ENCODE measurements around the gene DARS2.
A peak's percentile ranks its signal among the peaks of the same experiment; 100 is the strongest.
"Not testable (repeated sequence)": the region's sequence is repeated elsewhere in the genome, so short reads cannot be mapped to it uniquely, and the experiment has no call there.

The DARS2 gene

GRCh38 chr1:173868266-173869020 is 44.0 kb downstream of the DARS2 start, which contains the start of gene ZBTB37:
Gene ZBTB37, plus strand, starts transcription at chr1:173868380. Its CDS starts 1,846 bp downstream, at chr1:173870226.
- peak within 1 kb of the TSS; percentile 93 for H3K27ac ChIP-seq
- TF ChIP-seq, protein P1, sequence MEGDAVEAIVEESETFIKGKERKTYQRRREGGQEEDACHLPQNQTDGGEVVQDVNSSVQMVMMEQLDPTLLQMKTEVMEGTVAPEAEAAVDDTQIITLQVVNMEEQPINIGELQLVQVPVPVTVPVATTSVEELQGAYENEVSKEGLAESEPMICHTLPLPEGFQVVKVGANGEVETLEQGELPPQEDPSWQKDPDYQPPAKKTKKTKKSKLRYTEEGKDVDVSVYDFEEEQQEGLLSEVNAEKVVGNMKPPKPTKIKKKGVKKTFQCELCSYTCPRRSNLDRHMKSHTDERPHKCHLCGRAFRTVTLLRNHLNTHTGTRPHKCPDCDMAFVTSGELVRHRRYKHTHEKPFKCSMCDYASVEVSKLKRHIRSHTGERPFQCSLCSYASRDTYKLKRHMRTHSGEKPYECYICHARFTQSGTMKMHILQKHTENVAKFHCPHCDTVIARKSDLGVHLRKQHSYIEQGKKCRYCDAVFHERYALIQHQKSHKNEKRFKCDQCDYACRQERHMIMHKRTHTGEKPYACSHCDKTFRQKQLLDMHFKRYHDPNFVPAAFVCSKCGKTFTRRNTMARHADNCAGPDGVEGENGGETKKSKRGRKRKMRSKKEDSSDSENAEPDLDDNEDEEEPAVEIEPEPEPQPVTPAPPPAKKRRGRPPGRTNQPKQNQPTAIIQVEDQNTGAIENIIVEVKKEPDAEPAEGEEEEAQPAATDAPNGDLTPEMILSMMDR (conservative IDR thresholded peaks at IDR 0.05) = no peak

DNA sequence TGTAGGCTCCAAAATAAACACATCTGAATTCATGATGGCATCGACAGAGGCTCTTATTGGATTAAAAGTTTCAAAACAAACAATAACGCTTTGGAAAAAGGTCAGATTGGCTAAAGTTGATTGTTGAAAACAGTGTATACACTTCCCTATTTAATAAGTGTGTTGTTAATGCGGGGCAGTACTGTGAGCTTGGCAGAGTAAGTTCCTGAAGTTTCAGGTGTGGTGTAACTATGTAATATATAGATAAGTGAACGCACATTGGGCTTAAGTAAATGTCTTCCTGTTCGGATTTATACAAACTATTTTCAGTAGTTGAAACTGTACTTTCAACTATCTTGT is 44.5 kb downstream of the DARS2 start:
- TF ChIP-seq, protein P1 (conservative IDR thresholded peaks at IDR 0.05) = no peak
- H3K27ac ChIP-seq = peak overlapping the region; percentile 93

- TF ChIP-seq, protein P1 (conservative IDR thresholded peaks at IDR 0.05) = no peak
- peak overlapping the region; percentile 93; the same call in 1 of the 2 replicates for H3K27ac ChIP-seq
These were observed 46.0 kb downstream of the DARS2 start for GRCh38 chr1:173870252-173871075.

DNA sequence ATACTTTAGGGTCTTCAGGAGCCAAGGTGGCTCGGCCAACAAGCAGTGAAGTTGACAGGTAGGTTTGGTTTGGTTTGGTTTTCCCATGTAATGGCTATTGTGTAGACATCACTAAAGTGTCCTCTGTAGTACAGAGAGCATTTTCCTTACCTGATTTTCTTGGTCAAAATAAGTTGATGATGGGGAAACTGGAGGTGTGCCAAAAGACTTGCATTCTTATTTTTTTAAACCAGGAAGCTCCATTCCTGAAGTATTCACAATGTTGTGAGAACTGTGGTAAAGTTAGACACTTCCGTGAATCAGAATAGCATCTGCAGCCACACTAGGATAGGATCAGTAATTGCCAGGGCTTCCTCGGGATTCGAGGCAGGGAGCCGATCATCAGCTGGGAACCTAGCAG is 46.6 kb downstream of the DARS2 start:
- no peak overlapping the region for H3K27ac ChIP-seq

DNA sequence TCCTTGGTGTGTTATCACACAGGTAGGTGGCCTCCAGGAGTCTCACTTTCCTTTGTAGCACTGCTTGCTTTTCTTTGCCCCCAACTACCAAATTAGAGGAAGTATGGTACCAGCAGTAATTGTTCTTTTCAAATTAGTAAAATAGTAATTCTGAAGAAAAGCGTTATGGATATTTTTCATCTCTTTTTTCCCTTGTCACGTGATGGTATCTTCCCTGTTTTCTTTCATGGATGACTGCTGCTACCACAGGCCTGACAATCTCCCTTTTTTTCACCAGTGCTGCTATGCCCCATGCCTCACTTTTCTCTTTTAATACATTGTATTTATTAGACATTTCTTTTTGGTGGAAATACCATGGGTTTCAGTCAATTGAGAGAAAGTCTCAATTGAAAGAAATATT is 47.0 kb downstream of the DARS2 start:
- TF ChIP-seq, protein P1 (conservative IDR thresholded peaks at IDR 0.05) = no peak
- H3K27ac ChIP-seq = no peak overlapping the region

More for the DNA sequence above, 46.6 kb downstream of the DARS2 start:
- TF ChIP-seq, protein P1 (conservative IDR thresholded peaks at IDR 0.05) = no peak

GRCh38 chr1:173876732-173877131 is 52.3 kb downstream of the DARS2 start:
- H3K27ac ChIP-seq = no peak overlapping the region
- TF ChIP-seq, protein P1 (conservative IDR thresholded peaks at IDR 0.05) = no peak

DNA sequence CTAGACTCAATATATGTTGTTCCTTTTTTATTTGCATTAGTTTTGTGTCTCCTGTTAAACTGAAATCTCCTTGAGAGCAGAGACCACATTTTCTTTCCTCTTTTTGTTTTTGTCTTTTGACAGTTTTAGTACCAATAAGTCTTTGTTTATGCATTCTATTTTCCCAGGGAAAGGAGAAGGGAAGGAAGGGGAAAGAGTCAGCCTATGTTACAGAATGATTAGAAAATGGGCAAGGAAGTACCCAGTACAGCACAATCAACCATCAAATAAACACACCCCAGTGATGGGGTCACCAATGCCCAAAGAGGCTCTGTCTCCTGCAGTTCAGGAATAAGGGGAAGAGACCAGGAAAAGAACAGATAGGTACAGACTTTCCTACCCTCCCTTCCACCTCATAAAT is 53.8 kb downstream of the DARS2 start:
- TF ChIP-seq, protein P1 (conservative IDR thresholded peaks at IDR 0.05) = no peak
- no peak overlapping the region for H3K27ac ChIP-seq

GRCh38 chr1:173881117-173881516 is 56.6 kb downstream of the DARS2 start:
- H3K27ac ChIP-seq = not testable (repeated sequence)
